ENCODE data around the gene AADAT.

DNA sequence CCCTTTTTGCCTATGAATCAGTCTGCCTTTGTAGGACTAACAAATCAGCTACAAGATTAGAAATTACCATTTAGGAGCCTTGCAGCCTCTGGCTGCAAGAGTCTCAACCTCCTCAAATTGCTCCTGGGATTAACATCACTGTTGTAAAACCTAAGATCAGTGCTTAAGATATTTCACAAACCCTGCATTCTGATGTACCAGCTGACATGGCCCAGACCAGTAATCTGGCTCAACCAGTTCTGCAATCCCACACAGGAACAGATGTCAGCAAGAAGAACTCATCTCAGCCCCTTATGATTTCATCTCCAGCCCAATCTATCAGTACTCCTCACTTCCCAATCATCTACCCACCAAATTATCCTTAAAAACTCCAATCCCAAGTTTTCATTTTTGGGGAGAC lies 32.5 kb upstream of the AADAT start:
- TF ChIP-seq EZH2phosphoT487 (IDR thresholded peaks at IDR 0.05; ENCODE audit: borderline replicate concordance, low read length) (no peak), CTCF (conservative IDR thresholded peaks at IDR 0.05; ENCODE audit: low read depth, low read length) (no peak), EZH2 (IDR thresholded peaks at IDR 0.05; ENCODE audit: low read length, unreplicated experiment) (no peak)

All from PC-3 (cell line).